BLaER1 (cell line): ENCODE results near the gene ATP6V0C.

Experiments
- H3K27ac ChIP-seq: shearing (Covaris generic); formaldehyde crosslinking; 2 replicates; pipeline ENCODE4 v1.8.1; 2022
- H3K27me3 ChIP-seq: shearing (Covaris generic); formaldehyde crosslinking; 2 replicates; pipeline ENCODE4 v1.8.1; 2022
- H3K36me3 ChIP-seq: shearing (Covaris generic); formaldehyde crosslinking; 2 replicates; pipeline ENCODE4 v1.8.1; 2022
- H3K4me1 ChIP-seq: shearing (Covaris generic); formaldehyde crosslinking; 2 replicates; pipeline ENCODE4 v1.8.1; 2022
- H3K4me2 ChIP-seq: shearing (Covaris generic); formaldehyde crosslinking; 2 replicates; pipeline ENCODE4 v1.8.1; 2022
- H3K4me3 ChIP-seq: shearing (Covaris generic); formaldehyde crosslinking; 2 replicates; pipeline ENCODE4 v1.8.1; 2022
- H3K9ac ChIP-seq: shearing (Covaris generic); formaldehyde crosslinking; 2 replicates; pipeline ENCODE4 v1.8.1; 2022
- H3K9me3 ChIP-seq: shearing (Covaris generic); formaldehyde crosslinking; 2 replicates; pipeline ENCODE4 v1.8.1; 2022
- H4K20me1 ChIP-seq: shearing (Covaris generic); formaldehyde crosslinking; 2 replicates; pipeline ENCODE4 v1.8.1; 2022
- Cebpa-rat ChIP-seq: shearing (Covaris generic); IDR thresholded peaks from 2 replicates; pipeline ENCODE4 v1.8.1; 2022

Gene ATP6V0C

GRCh38 chr16:2497695-2498484, 15.9 kb upstream of the ATP6V0C start:
- Histone ChIP-seq H3K4me3 (no peak overlapping the region), H3K36me3 (peaks cover 74% of the 10 kb centered on the region), H3K27ac (peak overlapping the region; percentile 71), H4K20me1 (peaks cover 100% of the 10 kb centered on the region), H3K9me3 (no peaks in the 10 kb centered on the region), H3K4me1 (peaks cover 73% of the 10 kb centered on the region), H3K27me3 (no peaks in the 10 kb centered on the region), H3K4me2 (peak overlapping the region; percentile 65), H3K9ac (peak overlapping the region; percentile 54)
- no peak for TF ChIP-seq Cebpa-rat

- H3K9me3 ChIP-seq, result no peaks in the 10 kb centered on the region
- TF ChIP-seq Cebpa-rat, result no peak
- H3K36me3 ChIP-seq, result peaks cover 67% of the 10 kb centered on the region
- H3K9ac ChIP-seq, result peak overlapping the region; percentile 54
- peaks cover 94% of the 10 kb centered on the region for H4K20me1 ChIP-seq
- peak overlapping the region; percentile 71 for H3K27ac ChIP-seq
- H3K4me1 ChIP-seq, result peaks cover 74% of the 10 kb centered on the region
- H3K4me2 ChIP-seq, result peak overlapping the region; percentile 65
- H3K4me3 ChIP-seq, result no peak overlapping the region
- no peaks in the 10 kb centered on the region for H3K27me3 ChIP-seq
Observed at GRCh38 chr16:2498531-2499253, 15.1 kb upstream of the ATP6V0C start.

GRCh38 chr16:2499454-2499853, 14.3 kb upstream of the ATP6V0C start:
- Histone ChIP-seq H3K36me3 (peaks cover 66% of the 10 kb centered on the region), H3K9ac (0 out of 2 replicates have a peak overlapping the region, but pooled peaks have one; percentile 54), H3K4me3 (no peak overlapping the region), H3K27ac (no peak overlapping the region; the same call in 1 of the 2 replicates), H3K4me2 (no peak overlapping the region), H3K27me3 (no peaks in the 10 kb centered on the region), H3K4me1 (peaks cover 74% of the 10 kb centered on the region), H4K20me1 (peaks cover 86% of the 10 kb centered on the region), H3K9me3 (no peaks in the 10 kb centered on the region)
- no peak for TF ChIP-seq Cebpa-rat

GRCh38 chr16:2499890-2500429, 13.8 kb upstream of the ATP6V0C start:
- peaks cover 66% of the 10 kb centered on the region for H3K36me3 ChIP-seq
- H4K20me1 ChIP-seq, result peaks cover 81% of the 10 kb centered on the region
- no peak overlapping the region for H3K9ac ChIP-seq

GRCh38 chr16:2500430-2500917, 13.3 kb upstream of the ATP6V0C start:
- Histone ChIP-seq H3K4me3 (no peak overlapping the region), H3K27me3 (no peaks in the 10 kb centered on the region), H3K4me1 (peaks cover 70% of the 10 kb centered on the region), H3K36me3 (peaks cover 66% of the 10 kb centered on the region), H4K20me1 (peaks cover 76% of the 10 kb centered on the region), H3K9ac (no peak overlapping the region), H3K4me2 (peak overlapping the region; percentile 50), H3K9me3 (no peaks in the 10 kb centered on the region), H3K27ac (no peak overlapping the region)
- no peak for TF ChIP-seq Cebpa-rat

More at GRCh38 chr16:2499890-2500429, 13.8 kb upstream of the ATP6V0C start:
- Histone ChIP-seq H3K4me2 (no peak overlapping the region), H3K27ac (no peak overlapping the region), H3K9me3 (no peaks in the 10 kb centered on the region), H3K27me3 (no peaks in the 10 kb centered on the region), H3K4me1 (peaks cover 74% of the 10 kb centered on the region), H3K4me3 (no peak overlapping the region)
- TF ChIP-seq Cebpa-rat, result no peak

- H3K4me2 ChIP-seq, result peak overlapping the region; percentile 50
- TF ChIP-seq Cebpa-rat, result no peak
- H3K4me3 ChIP-seq, result no peak overlapping the region
Observed at GRCh38 chr16:2500918-2501750, 12.6 kb upstream of the ATP6V0C start.

GRCh38 chr16:2501946-2502895, 11.5 kb upstream of the ATP6V0C start:
- H3K27me3 ChIP-seq, result no peaks in the 10 kb centered on the region
- H3K36me3 ChIP-seq, result peaks cover 65% of the 10 kb centered on the region
- no peak overlapping the region for H3K4me3 ChIP-seq
- H3K4me2 ChIP-seq, result peak overlapping the region; percentile 50; the same call in 1 of the 2 replicates
- peaks cover 62% of the 10 kb centered on the region for H4K20me1 ChIP-seq
- no peak for TF ChIP-seq Cebpa-rat
- H3K9ac ChIP-seq, result 0 out of 2 replicates have a peak overlapping the region, but pooled peaks have one; percentile 35
- H3K27ac ChIP-seq, result no peak overlapping the region
- no peaks in the 10 kb centered on the region for H3K9me3 ChIP-seq
- H3K4me1 ChIP-seq, result peaks cover 61% of the 10 kb centered on the region

More at GRCh38 chr16:2500918-2501750, 12.6 kb upstream of the ATP6V0C start:
- Histone ChIP-seq H4K20me1 (peaks cover 69% of the 10 kb centered on the region), H3K27me3 (no peaks in the 10 kb centered on the region), H3K9me3 (no peaks in the 10 kb centered on the region), H3K9ac (no peak overlapping the region), H3K27ac (no peak overlapping the region), H3K4me1 (peaks cover 64% of the 10 kb centered on the region), H3K36me3 (peaks cover 67% of the 10 kb centered on the region)

GRCh38 chr16:2505695-2506094, 8.1 kb upstream of the ATP6V0C start:
- Histone ChIP-seq H3K4me2 (no peak overlapping the region), H3K27ac (no peak overlapping the region), H3K4me1 (peaks cover 58% of the 10 kb centered on the region), H3K4me3 (no peak overlapping the region), H4K20me1 (peaks cover 34% of the 10 kb centered on the region), H3K36me3 (peaks cover 39% of the 10 kb centered on the region), H3K9me3 (no peaks in the 10 kb centered on the region), H3K27me3 (no peaks in the 10 kb centered on the region), H3K9ac (0 out of 2 replicates have a peak overlapping the region, but pooled peaks have one; percentile 40)
- TF ChIP-seq Cebpa-rat, result no peak
